ENCODE measurements around the gene ZNF491. TPM values are rescaled to one million over a fixed set of nuclear protein-coding genes. Genes with fewer than 3 reads are reported as not detected.

ZNF491 gene
- total and polyA plus RNA-seq, 9 of the 15 experiments (the other 6 are each of a cell fraction or from before 2014, with no cell fraction given) = 0.19 to 0.95 (median 0.39) TPM; not detected in 1

- no peaks in the 10 kb centered on the region for H3K36me3 ChIP-seq (ENCODE audit: control insufficient read depth, insufficient read depth, low read length)
- FAIRE-seq = no peak
- WGBS (ENCODE audit: insufficient coverage, low coverage, missing lambda C conversion rate) = 6% methylated on average over 3 of the region's 3 CpGs
These were observed 35.2 kb upstream of the ZNF491 start for GRCh38 chr19:11763117-11763516.

GRCh38 chr19:11763611-11764010, 34.7 kb upstream of the ZNF491 start:
- Histone ChIP-seq H3K36me3 (ENCODE audit: control insufficient read depth, insufficient read depth, low read length) (peaks cover under 1% of the 10 kb centered on the region; the same call in 1 of the 3 replicates), H4K20me1 (replicated peaks; ENCODE audit: control insufficient read depth, insufficient read depth, low read length) (no peaks in the 10 kb centered on the region), H3K4me2 (ENCODE audit: insufficient read depth, low read length) (no peak overlapping the region), H3K4me3 (no peak overlapping the region), H3K27me3 (ENCODE audit: control insufficient read depth in 2 of 2, insufficient read depth in 2 of 2, low read length in 2 of 2) (no peaks in the 10 kb centered on the region), H3K27ac (ENCODE audit: extremely low read depth, low read depth, low read length) (no peak overlapping the region), H3K9me3 (replicated peaks; ENCODE audit: control insufficient read depth, insufficient read depth, low read depth, low read length) (peaks cover 3% of the 10 kb centered on the region; the same call in 1 of the 2 replicates), H2AFZ (ENCODE audit: low read depth, low read length) (no peak overlapping the region), H3K4me1 (replicated peaks in 1 of 2; ENCODE audit: control insufficient read depth in 2 of 2, insufficient read depth in 2 of 2, low read length in 2 of 2) (peaks cover 7 to 18% of the 10 kb centered on the region in 2 experiments), H3K9me1 (ENCODE audit: control insufficient read depth, insufficient read depth, low read length) (no peaks in the 10 kb centered on the region), H3K9ac (ENCODE audit: insufficient read depth in 1 of 2, low read depth in 2 of 2, low read length in 2 of 2) (no peak overlapping the region), H3K79me2 (ENCODE audit: control insufficient read depth, insufficient read depth, low read length) (peaks cover 18% of the 10 kb centered on the region)
- TF ChIP-seq ZNF146 (CRISPR knock-in tag; IDR thresholded peaks at IDR 0.05; ENCODE audit: unreplicated experiment) (peak; percentile 55), ZNF717 (CRISPR knock-in tag; IDR thresholded peaks at IDR 0.05) (no peak), FOXJ3 (CRISPR knock-in tag; IDR thresholded peaks at IDR 0.05) (no peak)
- 56% methylated on average over 1 of the region's 1 CpG for WGBS (ENCODE audit: insufficient coverage, low coverage, missing lambda C conversion rate)
- ChIA-PET CTCF (ENCODE audit: low intra/inter-chr PET ratio) (no interaction called here), POLR2A (interaction anchor here (0.6 kb wide), 1 partner anchor 66 kb away, joined by 3 read pairs; no protein-coding TSS in a partner anchor)
- in situ Hi-C loops (cut with MboI) (no loop called here), intact Hi-C loops (cut with micrococcal nuclease) (no loop called here)
- DNase-seq (ENCODE audit: extremely low read depth in 1 of 4, low spot score in 3 of 4) (no peak), ATAC-seq (no peak), FAIRE-seq (no peak)
- BruUV-seq (replicated peaks) = no TSS peak

More at GRCh38 chr19:11763117-11763516, 35.2 kb upstream of the ZNF491 start:
- Histone ChIP-seq H3K79me2 (ENCODE audit: control insufficient read depth, insufficient read depth, low read length) (peaks cover 13% of the 10 kb centered on the region), H3K27me3 (ENCODE audit: control insufficient read depth in 2 of 2, insufficient read depth in 2 of 2, low read length in 2 of 2) (no peaks in the 10 kb centered on the region), H3K4me1 (replicated peaks in 1 of 2; ENCODE audit: control insufficient read depth in 2 of 2, insufficient read depth in 2 of 2, low read length in 2 of 2) (peaks cover 3 to 18% of the 10 kb centered on the region in 2 experiments; a peak in 4 of 5 replicates), H3K9me1 (ENCODE audit: control insufficient read depth, insufficient read depth, low read length) (no peaks in the 10 kb centered on the region), H3K9ac (ENCODE audit: insufficient read depth in 1 of 2, low read depth in 2 of 2, low read length in 2 of 2) (no peak overlapping the region), H3K4me2 (ENCODE audit: insufficient read depth, low read length) (no peak overlapping the region), H3K4me3 (no peak overlapping the region), H3K27ac (ENCODE audit: extremely low read depth, low read depth, low read length) (no peak overlapping the region), H4K20me1 (replicated peaks; ENCODE audit: control insufficient read depth, insufficient read depth, low read length) (no peaks in the 10 kb centered on the region), H2AFZ (ENCODE audit: low read depth, low read length) (peak overlapping the region; percentile 64), H3K9me3 (replicated peaks; ENCODE audit: control insufficient read depth, insufficient read depth, low read depth, low read length) (peaks cover 3% of the 10 kb centered on the region; the same call in 1 of the 2 replicates)
- BruUV-seq (replicated peaks) = no TSS peak
- ChIA-PET POLR2A (interaction anchor here (0.6 kb wide), 1 partner anchor 67 kb away, joined by 3 read pairs; no protein-coding TSS in a partner anchor), CTCF (ENCODE audit: low intra/inter-chr PET ratio) (no interaction called here)
- TF ChIP-seq ZNF175 (CRISPR knock-in tag; IDR thresholded peaks at IDR 0.05; ENCODE audit: low read depth) (peak; percentile 97), KDM4B (IDR thresholded peaks at IDR 0.05; ENCODE audit: borderline replicate concordance in 2 of 2, low read depth in 1 of 2) (no peak)
- ATAC-seq = no peak
- in situ Hi-C loops (cut with MboI) = no loop called here
- no peak for DNase-seq (ENCODE audit: extremely low read depth in 1 of 4, low spot score in 3 of 4)
- intact Hi-C loops (cut with micrococcal nuclease) = no loop called here

Data from K562 (cell line).